GF-D8 (cell line): ENCODE measurements around the gene CSTF3.
"Not testable (repeated sequence)": the region's sequence is repeated elsewhere in the genome, so short reads cannot be mapped to it uniquely, and the experiment has no call there.

ENCODE experiments used
- DNase-seq: peaks from one replicate; lab custom pipeline; 2025; lab: John Stamatoyannopoulos, UW

CSTF3 gene

DNA sequence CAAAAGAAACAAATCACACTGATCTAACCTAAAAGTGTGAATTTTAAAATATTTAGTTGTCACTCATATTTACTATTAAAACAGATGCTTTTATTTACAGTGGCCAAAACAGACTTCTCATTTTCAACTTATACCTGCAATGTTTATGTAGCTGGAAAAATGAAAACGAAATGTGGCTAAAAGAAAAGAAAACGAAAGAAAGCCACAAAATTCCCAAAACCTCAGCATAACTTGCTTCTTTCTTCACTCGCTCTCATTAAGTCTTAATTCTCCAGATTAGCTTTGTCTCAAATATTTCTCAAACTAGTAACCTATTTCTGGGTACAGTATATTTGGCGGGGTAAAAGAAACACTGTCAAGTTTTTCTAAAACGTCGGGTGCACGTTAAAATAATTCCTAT, 693 bp downstream of the CSTF3 start:
- DNase-seq: no peak

DNA sequence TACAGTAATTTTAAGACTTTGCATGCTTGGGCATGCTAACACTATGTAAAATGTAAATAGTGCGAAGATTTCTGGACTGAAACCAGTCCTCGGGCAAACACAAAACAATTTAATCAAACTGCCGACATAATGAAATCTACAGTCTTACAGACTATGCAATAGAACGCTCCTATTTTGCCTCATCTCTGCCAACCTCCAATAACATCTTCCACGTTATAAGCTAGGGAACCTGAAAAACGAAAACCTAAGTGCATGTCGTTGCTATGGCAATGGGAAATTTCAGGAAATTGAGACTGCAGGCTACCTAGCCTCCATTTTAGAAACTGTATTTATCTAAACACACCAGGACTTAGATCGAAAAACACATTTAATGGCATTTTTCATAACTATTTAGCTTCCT, 1.1 kb downstream of the CSTF3 start:
- DNase-seq: no peak

DNA sequence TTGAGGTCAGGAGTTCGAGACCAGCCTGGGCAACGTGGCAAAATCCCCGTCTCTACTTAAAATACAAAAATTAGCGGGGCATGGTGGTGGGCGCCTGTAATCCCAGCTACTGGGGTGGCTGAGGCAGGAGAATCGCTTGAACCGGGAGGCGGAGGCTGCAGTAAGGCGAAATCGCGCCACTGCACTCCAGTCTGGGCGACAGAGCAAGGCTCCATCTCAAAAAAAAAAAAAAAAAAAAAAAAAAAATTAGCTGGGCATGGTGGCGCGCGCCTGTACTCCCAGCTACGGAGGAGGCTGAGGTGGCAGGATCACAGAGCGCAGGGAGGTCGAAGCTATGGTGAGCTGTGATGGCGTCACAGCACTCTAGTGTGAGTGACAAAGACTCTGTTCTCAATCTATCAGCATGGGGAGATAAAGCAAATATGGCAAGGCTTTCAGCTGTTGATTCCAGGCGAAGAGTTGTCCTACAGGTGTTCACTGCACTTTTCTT, 1.9 kb downstream of the CSTF3 start:
- DNase-seq: not testable (repeated sequence)

DNA sequence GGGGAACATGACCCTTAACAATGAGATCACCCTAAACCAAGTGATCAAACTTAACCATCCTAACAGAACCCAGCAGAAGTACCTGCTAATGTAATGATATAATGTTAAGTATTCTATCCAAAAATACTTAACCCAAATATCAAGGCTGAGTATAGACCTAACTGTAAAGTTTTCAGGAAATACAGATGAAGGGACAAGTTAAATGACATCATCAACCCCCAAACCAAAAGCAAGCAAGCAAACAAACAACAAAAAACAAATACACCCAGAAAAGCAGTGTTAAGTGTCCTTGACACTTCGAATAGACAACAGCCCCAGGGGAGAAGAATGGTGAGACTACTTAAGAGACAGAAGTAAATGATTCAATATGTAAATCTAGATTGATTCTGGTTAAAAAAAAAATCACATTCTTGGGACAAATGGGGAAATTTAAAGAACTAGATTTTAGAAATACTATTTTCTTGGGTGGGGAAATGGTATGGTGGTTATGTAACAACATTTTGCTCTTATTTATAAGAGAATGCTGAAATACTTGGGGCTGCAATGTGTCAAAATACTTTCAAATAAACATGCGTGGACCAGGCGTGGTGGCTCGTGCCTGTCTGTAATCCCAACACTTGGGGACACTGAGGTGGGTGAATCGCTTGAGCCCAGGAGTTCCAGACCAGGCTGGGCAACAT, 2.5 kb downstream of the CSTF3 start:
- no peak for DNase-seq

DNA sequence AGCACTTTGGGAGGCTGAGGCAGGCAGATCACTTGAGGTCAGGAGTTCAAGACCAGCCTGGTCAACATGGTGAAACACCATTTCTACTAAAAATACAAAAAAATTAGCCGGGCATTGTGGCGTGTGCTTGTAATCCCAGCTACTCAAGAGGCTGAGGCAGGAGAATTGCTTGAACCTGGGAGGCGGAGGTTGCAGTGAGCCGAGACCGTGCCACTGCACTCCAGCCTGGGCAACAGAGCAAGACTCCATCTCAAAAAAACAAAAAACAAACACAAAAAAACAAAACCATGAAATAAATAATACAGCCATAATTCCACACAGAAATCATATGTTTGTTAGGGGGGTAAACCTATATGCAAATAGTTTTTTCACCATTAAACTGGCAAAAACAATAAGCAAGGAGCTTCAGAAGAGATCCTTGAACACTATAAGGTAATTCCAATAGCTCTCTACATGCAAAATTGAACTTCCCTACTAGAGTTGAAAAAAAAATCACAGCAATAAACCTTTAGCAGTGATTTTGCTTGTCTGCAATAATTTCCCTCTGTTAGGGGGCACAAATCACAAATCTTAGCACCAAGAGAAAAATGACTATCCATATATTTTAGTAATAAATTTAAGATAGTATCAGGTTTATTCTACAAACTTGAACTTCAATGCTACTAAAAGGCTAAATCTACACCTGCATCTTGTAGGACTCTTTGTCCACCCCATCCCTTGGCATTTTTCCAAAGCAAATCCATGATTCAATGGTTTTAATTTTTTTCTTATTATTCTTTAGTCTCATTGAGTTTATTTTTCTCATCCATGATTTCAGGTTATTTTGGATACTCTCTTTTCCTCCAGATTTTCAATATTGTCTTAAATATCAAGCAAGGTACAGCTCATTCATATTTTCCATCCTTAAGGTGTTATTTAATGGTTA, 3.9 kb downstream of the CSTF3 start:
- no peak for DNase-seq

DNA sequence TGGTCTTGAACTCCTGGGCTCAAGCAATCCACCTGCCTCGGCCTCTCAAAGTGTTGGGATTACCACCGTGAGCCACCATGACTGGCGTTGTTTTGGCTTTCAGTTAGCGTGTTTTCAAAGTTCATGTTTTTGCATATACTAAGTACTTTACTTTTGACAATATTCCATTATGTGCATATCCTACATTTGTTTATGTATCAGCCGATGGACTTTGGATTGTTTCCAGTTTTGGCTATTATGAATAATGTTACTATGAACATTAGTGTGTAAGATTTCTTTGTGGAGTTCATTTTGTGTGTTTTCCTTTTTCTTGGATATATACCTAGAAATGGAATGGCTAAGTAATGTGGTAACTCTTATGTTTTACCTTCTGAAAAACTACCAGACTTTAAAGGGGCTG, 9.9 kb downstream of the CSTF3 start:
- no peak for DNase-seq

DNA sequence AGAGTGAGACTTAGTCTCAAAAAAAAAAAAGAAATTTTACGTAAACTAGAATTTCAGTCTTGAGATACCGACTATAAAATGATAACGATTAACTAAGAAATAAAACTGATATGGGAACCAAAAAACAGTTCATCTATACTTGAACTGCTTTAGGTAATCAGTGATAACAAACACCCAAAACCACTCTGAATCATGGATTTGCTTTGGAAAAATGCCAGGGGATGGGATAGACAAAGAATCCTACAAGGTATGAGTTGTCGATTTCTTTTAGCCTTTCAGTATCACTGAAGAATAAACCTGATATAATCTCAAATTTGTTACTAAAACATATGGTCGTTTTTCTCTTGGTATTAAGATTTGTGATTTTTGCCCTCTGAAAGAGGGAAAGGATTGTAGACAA, 13.7 kb downstream of the CSTF3 start:
- no peak for DNase-seq

DNA sequence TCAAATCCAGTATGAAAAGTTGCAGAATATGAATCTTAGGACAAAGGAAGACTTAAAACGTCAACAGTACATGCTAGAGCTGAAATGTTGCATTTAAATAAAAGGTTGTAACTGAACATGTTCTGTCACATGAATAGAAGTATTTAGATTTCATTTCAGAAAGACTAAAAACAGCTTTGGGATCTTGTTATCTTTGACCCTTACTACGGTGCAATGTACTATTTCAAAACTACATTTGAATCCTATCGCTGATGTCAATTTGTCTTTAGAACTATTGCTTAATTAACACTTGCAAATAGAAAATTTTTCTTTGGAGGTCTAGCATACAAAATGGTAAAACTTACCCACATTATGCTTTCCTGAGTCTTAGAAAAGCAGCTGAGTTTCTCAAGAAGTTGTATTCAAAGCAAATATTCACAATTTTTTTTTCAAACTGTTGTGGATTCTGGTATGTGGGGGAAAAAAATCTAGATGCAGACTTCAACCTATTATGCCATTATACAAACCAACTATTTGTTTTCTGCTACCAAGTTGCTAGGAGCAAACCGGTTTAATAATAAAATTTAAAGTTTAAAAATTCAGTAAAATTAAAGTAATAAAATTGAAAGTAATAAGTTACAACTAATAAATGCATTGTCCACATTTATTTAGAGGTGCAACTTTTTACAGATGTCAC, 25.4 kb downstream of the CSTF3 start:
- no peak for DNase-seq

DNA sequence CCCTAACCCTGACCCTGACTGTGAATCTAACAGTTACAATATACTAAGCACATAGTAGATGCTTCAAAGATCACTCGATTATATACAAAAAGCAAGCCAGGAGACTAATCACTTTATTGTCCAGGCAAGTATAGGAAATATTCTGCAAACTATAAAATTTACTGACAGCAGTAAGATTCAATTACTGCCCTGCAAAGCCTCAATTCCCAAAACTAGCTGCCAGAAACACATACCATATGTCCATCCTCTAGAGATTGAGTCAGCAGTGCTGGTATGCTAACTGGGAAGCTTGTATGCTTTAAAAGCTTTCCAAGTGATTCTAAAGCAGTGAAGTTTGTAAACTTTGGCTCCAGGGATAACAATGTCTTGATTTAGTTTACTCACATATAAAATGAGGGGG, 26.1 kb downstream of the CSTF3 start:
- DNase-seq: no peak

DNA sequence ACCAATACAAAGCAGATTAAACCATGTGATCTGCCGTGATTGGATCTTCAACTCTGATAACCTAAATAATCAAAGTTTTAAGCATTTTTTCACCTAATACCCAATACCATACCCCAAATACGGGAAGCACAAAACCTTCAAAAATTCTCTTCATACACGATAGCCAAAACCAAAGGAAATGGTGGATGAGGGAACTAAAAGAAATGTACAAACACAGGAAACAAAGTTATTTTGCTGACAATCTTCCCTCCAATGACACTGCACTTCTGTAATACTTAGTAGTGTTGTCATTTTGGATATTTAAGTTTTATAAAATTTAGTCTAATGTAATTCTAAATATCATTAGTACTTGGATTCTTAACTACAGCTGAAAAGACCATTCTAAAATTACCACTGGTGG, 27.0 kb downstream of the CSTF3 start:
- no peak for DNase-seq

DNA sequence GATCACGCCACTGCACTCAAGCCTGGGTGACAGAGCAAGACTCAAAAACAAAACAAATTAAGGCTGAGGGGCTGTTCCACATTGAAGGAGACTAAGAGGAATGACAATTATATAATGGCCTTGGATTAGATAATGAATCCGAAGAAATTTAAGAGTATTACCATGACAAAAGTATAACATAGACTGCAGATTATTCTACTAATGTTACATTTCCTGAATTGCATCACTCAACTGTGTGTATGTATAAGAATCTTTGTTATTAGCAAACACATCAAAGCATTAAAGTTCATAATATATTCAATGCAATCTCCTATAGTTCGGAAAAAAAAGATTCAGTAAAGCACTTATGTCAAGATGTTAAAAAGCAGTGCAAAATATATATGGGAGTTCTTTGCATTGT, 27.5 kb downstream of the CSTF3 start:
- DNase-seq: no peak

DNA sequence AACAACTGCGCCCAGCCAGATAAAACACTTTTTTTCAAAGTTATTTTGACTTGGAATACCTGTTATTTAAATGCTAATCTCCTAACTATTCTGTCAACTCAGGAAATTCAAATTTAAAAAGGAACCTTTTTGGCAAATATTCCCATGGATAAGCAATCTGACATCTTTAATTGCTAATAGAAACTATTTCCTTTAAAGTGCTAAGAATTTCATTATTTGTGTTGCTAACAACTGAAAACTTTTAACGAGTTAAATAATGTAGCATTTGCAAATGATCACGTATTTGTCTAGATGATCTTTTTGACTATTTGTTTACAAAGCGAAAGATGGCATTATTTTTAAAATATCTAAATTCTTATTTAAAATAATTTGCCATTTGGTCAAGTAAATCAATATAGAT, 28.8 kb downstream of the CSTF3 start:
- no peak for DNase-seq

DNA sequence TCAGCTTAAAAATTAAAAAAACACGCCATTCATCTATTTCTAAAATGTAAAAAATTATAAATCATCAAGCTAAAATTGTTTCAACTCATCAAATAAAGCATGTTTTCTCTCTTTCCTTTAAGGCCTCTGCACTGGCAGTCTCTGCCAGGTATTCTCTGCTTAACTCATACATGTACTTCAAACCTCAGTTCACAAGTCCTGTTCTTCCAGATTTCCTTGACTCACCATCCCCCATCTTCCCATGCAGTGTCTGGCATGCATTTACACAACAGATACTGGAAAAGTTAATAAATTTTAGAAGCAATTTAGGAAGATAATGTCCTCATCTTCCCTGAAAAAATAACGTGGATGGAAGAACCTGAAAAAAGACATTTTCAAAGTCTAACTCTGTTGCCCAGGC, 32.5 kb downstream of the CSTF3 start:
- DNase-seq: no peak

DNA sequence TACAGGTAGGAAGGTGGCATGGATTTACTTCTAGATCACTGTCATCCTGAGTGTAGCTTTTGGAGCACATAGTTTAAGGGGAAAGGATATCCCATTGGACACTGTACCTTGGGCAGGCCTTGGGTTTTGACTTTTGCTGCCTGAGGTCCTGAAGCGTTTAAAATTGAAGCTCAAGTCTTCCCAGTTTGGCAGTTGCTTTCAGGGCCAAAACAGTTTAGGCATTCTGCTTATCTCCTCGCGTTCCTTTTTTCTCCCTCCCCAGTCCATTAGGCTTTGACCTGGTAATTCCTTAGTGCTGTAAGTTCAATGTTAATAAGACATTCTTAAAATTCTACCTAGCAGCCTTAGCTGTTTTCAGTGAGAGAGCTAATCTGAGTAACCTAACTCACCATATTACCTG, 35.7 kb downstream of the CSTF3 start:
- no peak for DNase-seq

DNA sequence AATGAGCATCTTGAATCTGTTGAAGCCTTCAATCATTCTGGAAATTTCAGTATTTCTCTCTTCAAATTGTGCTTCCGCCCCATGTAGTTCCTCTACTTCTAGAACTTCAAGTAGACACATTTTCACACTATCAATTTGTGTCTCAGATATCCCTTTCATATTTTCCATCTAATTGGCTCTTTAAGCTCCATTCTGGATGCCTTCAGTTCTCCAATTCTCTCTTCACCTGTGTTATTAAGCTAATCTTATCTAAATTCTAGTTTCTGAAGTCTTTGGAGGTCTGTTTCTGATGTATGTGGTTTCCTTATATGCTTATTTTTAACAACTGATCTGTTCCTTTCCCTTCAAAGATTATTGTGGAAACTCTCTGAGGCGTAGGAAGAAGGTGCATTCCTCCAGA, 36.3 kb downstream of the CSTF3 start:
- no peak for DNase-seq

DNA sequence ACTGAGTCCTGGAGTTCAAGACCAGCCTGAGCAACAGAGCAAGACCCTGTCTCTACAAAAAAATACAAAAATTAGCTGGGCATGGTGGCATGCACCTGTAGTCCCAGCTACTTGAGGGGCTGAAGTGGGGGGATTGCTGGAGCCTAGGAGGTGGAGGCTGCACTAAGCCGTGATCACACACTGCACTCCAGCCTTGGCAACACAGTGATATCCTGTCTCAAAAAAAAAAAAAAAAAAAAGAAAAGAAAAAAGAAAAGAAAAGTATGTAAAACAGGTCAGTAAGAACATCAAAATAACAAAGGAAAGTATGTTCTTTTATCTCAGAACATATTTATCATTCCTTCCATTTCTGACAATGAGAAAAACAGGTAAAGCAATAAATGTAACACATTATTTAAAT, 38.6 kb downstream of the CSTF3 start:
- not testable (repeated sequence) for DNase-seq

DNA sequence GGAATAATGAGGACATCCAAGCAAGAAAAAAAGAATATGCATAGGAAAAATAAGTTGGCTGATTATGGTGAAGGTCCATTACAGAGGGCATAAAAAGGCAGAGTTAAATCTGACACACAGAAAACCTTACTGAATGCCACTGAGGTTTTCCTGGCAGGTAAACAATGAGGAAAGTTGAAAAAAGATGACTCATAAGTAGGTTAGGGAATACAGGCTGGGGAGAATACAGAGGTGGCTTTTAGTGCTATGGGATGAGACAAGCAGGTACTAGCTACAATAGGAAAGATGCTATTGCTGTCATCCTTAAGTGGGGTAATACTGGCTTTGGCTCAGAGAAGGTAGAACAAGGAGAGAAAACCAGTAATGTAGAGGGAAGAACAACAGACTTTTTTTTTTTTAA, 44.7 kb downstream of the CSTF3 start:
- no peak for DNase-seq

DNA sequence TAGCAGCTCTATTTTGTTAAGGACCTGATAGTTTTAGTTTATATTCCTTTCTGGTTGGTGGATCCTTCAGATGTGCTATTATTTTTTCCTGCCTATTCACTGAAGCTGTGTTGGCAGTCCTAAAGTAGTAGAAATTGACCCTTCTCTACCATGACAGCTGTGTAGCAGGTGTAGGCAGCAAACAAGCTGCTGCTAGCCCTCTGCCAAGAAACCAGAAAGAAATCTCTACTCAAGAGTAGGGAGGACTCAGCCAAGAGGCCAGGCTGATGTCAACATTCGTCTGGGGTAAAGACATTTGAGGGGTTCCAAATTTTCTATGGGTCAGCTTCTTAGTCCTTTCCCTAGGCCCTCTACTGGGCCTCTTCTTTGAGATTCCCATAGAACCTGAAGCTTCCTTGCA, 51.2 kb downstream of the CSTF3 start:
- DNase-seq: no peak

DNA sequence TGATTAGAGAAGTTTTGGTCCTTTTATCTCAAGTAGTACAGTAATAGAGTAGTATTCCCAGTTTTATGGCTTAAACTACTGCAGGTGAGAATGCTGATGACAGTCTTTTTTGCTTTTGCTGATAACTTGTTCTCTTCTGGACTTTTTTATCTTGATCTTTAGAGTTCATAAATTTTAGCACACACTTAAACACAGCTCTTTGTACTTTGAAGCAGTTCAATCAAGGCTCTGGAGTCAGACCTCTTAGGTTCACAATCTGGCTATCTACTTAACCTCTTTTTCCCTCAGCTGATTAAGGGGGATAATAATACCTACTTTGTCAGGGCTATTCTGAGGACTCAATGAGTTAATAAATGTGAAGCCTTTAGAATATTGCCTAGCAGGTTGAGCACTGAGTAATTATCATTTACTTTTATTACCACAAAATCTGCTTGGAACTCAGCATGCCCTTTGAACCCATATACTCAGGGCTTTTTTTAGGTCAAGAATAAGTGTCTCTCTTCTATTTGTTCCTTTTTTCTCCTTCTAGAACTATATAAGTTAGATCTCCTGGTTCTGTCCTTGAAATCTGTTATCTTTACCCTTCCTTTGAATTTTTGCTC, 51.9 kb downstream of the CSTF3 start:
- DNase-seq: no peak

DNA sequence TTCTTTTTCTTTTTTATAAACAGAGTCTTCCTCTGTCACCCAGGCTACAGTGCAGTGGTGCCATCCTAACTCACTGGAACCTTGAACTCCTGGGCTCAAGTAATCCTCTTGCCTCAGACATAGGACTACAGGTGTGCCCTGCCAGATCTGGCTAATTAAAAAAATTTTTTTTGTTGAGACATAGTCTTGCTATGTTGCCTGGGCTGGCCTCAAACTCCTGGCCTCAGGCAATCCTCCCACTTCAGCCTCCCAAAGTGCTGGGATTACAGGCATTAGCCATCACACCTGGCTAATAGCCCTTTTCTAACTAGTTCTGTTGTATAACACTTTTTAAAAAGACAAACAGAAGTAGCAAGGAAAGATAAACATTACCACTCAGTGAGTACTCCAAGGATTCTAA, 57.4 kb downstream of the CSTF3 start:
- DNase-seq: no peak

DNA sequence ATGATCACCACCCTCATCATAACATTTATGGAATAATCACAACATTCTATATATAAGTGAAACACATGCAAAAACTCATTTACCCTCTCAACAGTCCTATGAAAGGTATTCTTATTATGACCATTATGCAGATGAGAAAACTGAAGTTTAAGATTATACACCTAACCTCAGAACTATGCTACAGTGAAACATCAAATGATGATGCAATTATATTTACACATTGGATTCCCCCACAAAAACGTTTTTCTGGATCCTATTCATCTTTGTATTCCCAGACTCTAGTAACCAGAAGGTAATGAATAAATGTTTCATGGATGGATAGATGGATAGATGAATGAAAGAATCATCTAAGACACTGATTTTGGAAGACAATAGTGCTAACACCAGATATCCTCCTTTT, 67.1 kb downstream of the CSTF3 start:
- DNase-seq: no peak

DNA sequence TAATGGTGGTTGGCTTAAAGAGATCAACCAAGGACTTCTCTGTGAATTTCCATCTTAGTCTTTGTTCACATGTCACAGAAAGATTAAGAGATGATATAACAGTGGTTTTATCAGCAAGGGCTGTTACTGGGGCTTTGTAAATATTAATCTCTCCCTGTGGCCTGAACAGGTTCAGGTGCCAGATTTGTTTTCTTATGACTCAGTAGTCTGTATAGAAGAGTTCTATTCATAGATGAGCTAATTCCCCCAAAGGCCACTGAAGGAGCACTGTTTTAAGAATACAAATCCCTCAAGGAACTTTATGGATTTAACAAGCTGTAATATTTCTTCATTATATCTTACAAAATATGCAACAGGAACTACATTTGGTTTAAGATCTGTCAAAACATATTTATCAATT, 71.5 kb downstream of the CSTF3 start:
- no peak for DNase-seq

DNA sequence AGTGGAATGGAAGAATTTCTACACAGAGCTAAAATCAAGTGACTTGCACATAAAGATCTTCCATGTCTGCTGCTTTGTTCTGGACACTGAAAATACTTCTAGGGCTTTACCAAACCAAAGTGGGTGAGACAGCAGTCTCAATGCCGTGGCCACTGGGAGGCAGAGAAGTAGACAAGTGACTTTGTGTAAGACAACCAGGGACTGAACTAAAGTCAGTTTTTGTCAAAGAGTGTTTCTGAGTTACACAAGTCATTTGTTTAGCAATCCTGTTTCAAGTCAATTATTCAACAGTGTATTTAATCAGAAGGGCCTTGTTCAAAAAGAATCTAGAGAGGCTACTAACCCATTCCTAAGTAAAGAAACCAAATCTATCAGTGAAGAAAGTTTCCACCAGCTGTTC, 75.3 kb downstream of the CSTF3 start:
- DNase-seq: no peak
